GM12801 (cell line): ENCODE measurements around the gene TYK2.

ENCODE experiments used
- CTCF ChIP-seq: IDR thresholded peaks from one replicate; pipeline ENCODE4 v1.5.1; 2011; ENCODE audit warnings: control low read depth; ENCODE audit not compliant: insufficient read length; ENCODE audit errors: extremely low read depth

Gene TYK2

GRCh38 chr19:10395003-10395402, 14.6 kb upstream of the TYK2 start:
- no peak for TF ChIP-seq CTCF

GRCh38 chr19:10393137-10393536, 12.8 kb upstream of the TYK2 start:
- TF ChIP-seq CTCF: no peak

GRCh38 chr19:10392120-10392519, 11.7 kb upstream of the TYK2 start:
- TF ChIP-seq CTCF: no peak

GRCh38 chr19:10390652-10391286, 10.4 kb upstream of the TYK2 start:
- TF ChIP-seq CTCF: peak; percentile 76

GRCh38 chr19:10389863-10390262, 9.5 kb upstream of the TYK2 start:
- TF ChIP-seq CTCF: no peak

GRCh38 chr19:10388957-10389356, 8.6 kb upstream of the TYK2 start:
- TF ChIP-seq CTCF: peak; percentile 80

GRCh38 chr19:10384580-10384979, 4.2 kb upstream of the TYK2 start:
- no peak for TF ChIP-seq CTCF
